Measurements from ENCODE around the gene ASIC4. TPM values are rescaled to one million over a fixed set of nuclear protein-coding genes. Genes with fewer than 3 reads are reported as not detected.

Gene ASIC4
- polyA plus RNA-seq, 2 of the 4 experiments (the other 2 are of a cell fraction), result 0.04 TPM; not detected in 1

- TF ChIP-seq ESRRA (IDR thresholded peaks at IDR 0.05; ENCODE audit: borderline replicate concordance, low read length), result no peak
- no peak for TF ChIP-seq ATOH8 (CRISPR knock-in tag; IDR thresholded peaks at IDR 0.05; ENCODE audit: low read depth)
- no peak for TF ChIP-seq HOXB5 (CRISPR knock-in tag; IDR thresholded peaks at IDR 0.05)
- no peak for TF ChIP-seq NFE2L2 (conservative IDR thresholded peaks at IDR 0.05; ENCODE audit: low read length)
- no peak for TF ChIP-seq HDAC2 (IDR thresholded peaks at IDR 0.05)
Measured at GRCh38 chr2:219557791-219558785, 43.8 kb downstream of the ASIC4 start (continued).

GRCh38 chr2:219559156-219559915 is 45.1 kb downstream of the ASIC4 start:
- ChIA-PET POLR2A (interaction anchor here (2.8 kb wide), 1 partner anchor 11 kb away, joined by 9 read pairs; no protein-coding TSS in a partner anchor), CTCF (interaction anchor here (0.8 to 6.0 kb wide), 22 partner anchors 9 to 157 kb away, joined by 3 to 77 read pairs (median 8); partner anchors contain the start of genes CHPF, DES, INHA and OBSL1)
- no peak overlapping the region for H3K27ac ChIP-seq
- H3K4me2 ChIP-seq, result no peak overlapping the region
- ATAC-seq (no peak), DNase-seq (ENCODE audit: low read depth in 1 of 2, low spot score in 1 of 2) (no peak), FAIRE-seq (no peak)
- no peaks in the 10 kb centered on the region for H3K9me3 ChIP-seq
- no peak overlapping the region for H3K4me3 ChIP-seq
- 71% methylated on average over 20 of the region's 20 CpGs for WGBS (ENCODE audit: missing lambda C conversion rate)
- TF ChIP-seq RFX5 (IDR thresholded peaks at IDR 0.05) (no peak), CBX8 (IDR thresholded peaks at IDR 0.05) (no peak), ZNF302 (CRISPR knock-in tag; IDR thresholded peaks at IDR 0.05) (no peak), EHF (CRISPR knock-in tag; IDR thresholded peaks at IDR 0.05) (no peak), EHMT2 (IDR thresholded peaks at IDR 0.05; ENCODE audit: low read depth) (no peak)
- H3K4me1 ChIP-seq, result no peaks in the 10 kb centered on the region

GRCh38 chr2:219560037-219560892 is 46.0 kb downstream of the ASIC4 start:
- ATAC-seq, result peak; percentile 12 to 66; a peak in 4 of 6 replicates
- H3K4me2 ChIP-seq, result no peak overlapping the region
- no peak for FAIRE-seq
- no peak overlapping the region for H3K27ac ChIP-seq
- no peak overlapping the region for H3K4me3 ChIP-seq
- no peaks in the 10 kb centered on the region for H3K4me1 ChIP-seq
- DNase-seq (ENCODE audit: low read depth in 1 of 2, low spot score in 1 of 2), result peak in 1 of 2 experiments; percentile 47
- WGBS (ENCODE audit: missing lambda C conversion rate), result 27% methylated on average over 4 of the region's 8 CpGs
- ChIA-PET CTCF (interaction anchor here (0.6 to 6.0 kb wide), 27 partner anchors 9 to 172 kb away, joined by 3 to 77 read pairs (median 6); partner anchors contain the start of genes CHPF, DES, INHA and OBSL1), POLR2A (interaction anchor here (0.6 to 2.8 kb wide), 2 partner anchors 10 to 557 kb away, joined by 3 to 9 read pairs; no protein-coding TSS in a partner anchor)
- TF ChIP-seq BCL3 (IDR thresholded peaks at IDR 0.05) (no peak), CTCF (IDR thresholded peaks at IDR 0.05) (peak; percentile 63), RCOR1 (IDR thresholded peaks at IDR 0.05; ENCODE audit: low read depth, low read length) (no peak), SMC3 (IDR thresholded peaks at IDR 0.05) (peak; percentile 43)
- H3K9me3 ChIP-seq, result no peaks in the 10 kb centered on the region
